ENCODE data around the gene CDH4.

DNA sequence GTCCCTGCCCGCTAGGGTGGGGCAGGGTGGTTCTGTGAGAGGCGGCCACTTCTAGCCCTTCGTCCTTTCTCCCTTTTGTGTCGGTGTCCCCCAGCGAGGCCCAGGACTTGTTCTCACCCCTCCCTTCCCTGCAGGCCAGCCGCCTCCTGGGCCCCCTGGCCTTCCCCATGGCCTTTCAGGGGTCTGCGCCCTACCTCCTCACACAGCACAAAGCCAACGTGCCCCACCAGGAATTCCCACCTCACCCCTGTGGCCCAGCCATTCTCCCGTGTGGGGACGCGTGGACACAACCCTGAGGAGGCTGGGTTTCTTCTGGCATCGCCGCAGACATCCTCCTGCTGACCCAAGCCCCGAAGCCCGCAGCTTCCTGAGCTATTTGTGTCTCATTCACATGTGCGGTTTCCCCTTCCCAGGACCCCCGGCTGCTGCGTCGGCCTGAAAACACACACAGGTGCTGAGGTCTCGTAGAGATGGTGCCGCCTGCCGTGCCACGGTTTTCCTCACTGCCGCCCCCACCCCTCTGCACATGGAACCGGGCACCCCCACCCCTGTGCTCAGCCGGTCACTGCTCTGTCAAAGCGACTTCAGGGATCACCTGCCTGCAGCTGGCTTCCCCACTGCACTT lies 375.8 kb downstream of the CDH4 start:
- no peak for TF ChIP-seq POLR2A (IDR thresholded peaks at IDR 0.05)
- TF ChIP-seq CTCF (IDR thresholded peaks at IDR 0.05): no peak
- TF ChIP-seq EP300 (IDR thresholded peaks at IDR 0.05): no peak
- TF ChIP-seq POLR2AphosphoS5 (IDR thresholded peaks at IDR 0.05): no peak

Data from sigmoid colon (tissue), 4 donors.